GM18505 (cell line): Measurements from ENCODE around the gene UBQLN2.
"Not testable (repeated sequence)": the region's sequence is repeated elsewhere in the genome, so short reads cannot be mapped to it uniquely, and the experiment has no call there.

Experiments used
- ATAC-seq: cut with Tn5 transposase; IDR thresholded peaks from one replicate; pipeline ENCODE4 v1.9.1; 2021; ENCODE audit not compliant: unreplicated experiment
- POLR2A ChIP-seq: IDR thresholded peaks from 4 replicates; pipeline ENCODE4 v1.6.1; 2011; ENCODE audit warnings: borderline replicate concordance; ENCODE audit not compliant: insufficient read depth, insufficient read length; ENCODE audit errors: extremely low read depth

UBQLN2 gene

GRCh38 chrX:56563231-56564161 lies at the start of gene UBQLN2:
UBQLN2 (plus strand) TSS chrX:56563627; CDS start chrX:56563874, 247 bp downstream.
- ATAC-seq, result peak; percentile 72
- TF ChIP-seq POLR2A, result peak; percentile 79

- no peak for ATAC-seq
- no peak for TF ChIP-seq POLR2A
Measured at GRCh38 chrX:56519642-56520041, 43.8 kb upstream of the UBQLN2 start.

- not testable (repeated sequence) for ATAC-seq
Measured at GRCh38 chrX:56529482-56530007, 33.9 kb upstream of the UBQLN2 start.

- no peak for ATAC-seq
- TF ChIP-seq POLR2A, result no peak
Measured at GRCh38 chrX:56530011-56530410, 33.4 kb upstream of the UBQLN2 start.

- ATAC-seq, result no peak
- no peak for TF ChIP-seq POLR2A
Measured at GRCh38 chrX:56550667-56551066, 12.8 kb upstream of the UBQLN2 start.

- ATAC-seq, result no peak
- TF ChIP-seq POLR2A, result no peak
Measured at GRCh38 chrX:56554870-56555269, 8.6 kb upstream of the UBQLN2 start.

GRCh38 chrX:56557376-56557929 lies 6.0 kb upstream of the UBQLN2 start:
- no peak for ATAC-seq
- no peak for TF ChIP-seq POLR2A

- peak; percentile 13 for ATAC-seq
- no peak for TF ChIP-seq POLR2A
Measured at GRCh38 chrX:56564164-56564885, 898 bp downstream of the UBQLN2 start.

GRCh38 chrX:56564921-56565840 lies 1.8 kb downstream of the UBQLN2 start:
- ATAC-seq, result no peak
- no peak for TF ChIP-seq POLR2A

- TF ChIP-seq POLR2A, result no peak
- no peak for ATAC-seq
Measured at GRCh38 chrX:56569378-56570057, 6.1 kb downstream of the UBQLN2 start.

- ATAC-seq, result no peak
- no peak for TF ChIP-seq POLR2A
Measured at GRCh38 chrX:56572975-56573374, 9.5 kb downstream of the UBQLN2 start.

GRCh38 chrX:56574861-56575260 lies 11.4 kb downstream of the UBQLN2 start:
- TF ChIP-seq POLR2A, result no peak
- no peak for ATAC-seq
